ENCODE measurements around the gene EPHB1. TPM values are rescaled to one million over a fixed set of nuclear protein-coding genes. Genes with fewer than 3 reads are reported as not detected.

The EPHB1 gene
- total and polyA plus RNA-seq, 2 experiments from 2014 or later, result 0.43 to 0.81 TPM

DNA sequence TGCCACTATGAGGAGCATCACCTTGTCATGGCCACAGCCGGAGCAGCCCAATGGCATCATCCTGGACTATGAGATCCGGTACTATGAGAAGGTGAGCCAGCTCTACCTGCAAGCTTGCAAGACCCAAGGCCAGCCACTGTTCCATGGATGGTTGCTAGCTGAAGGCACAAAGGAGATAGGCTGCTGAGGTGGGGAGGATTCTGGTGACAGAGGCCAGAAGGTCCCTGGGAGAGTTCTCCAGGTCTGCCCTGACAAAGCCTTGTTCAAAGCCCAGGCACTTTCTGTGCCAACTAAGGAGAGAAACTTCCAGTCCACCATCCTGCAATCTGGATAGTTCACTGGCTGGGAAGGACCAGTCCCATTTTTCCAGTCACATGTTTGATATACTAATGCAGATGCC is 359.1 kb downstream of the EPHB1 start:
- no peaks in the 10 kb centered on the region for H3K9me2 ChIP-seq (ENCODE audit: insufficient read depth)
- H3K9me3 ChIP-seq (ENCODE audit: low read depth), result no peaks in the 10 kb centered on the region
- H2AFZ ChIP-seq, result no peak overlapping the region
- no peak overlapping the region for H3K9ac ChIP-seq
- no peaks in the 10 kb centered on the region for H3K36me3 ChIP-seq (ENCODE audit: low read depth)
- no peaks in the 10 kb centered on the region for H3K4me1 ChIP-seq (ENCODE audit: insufficient read depth)
- H3K4me3 ChIP-seq, result no peak overlapping the region
- in situ Hi-C loops (cut with MboI), result no loop called here
- TF ChIP-seq EZH2 (IDR thresholded peaks at IDR 0.05; ENCODE audit: insufficient read depth, poor library complexity, severe bottlenecking), result no peak
- TF ChIP-seq EZH2phosphoT487 (IDR thresholded peaks at IDR 0.05; ENCODE audit: insufficient read depth, low read depth), result no peak
- DNase-seq, result no peak
- H3F3A ChIP-seq (ENCODE audit: insufficient read depth), result no peaks in the 10 kb centered on the region
- no peaks in the 10 kb centered on the region for H3K79me2 ChIP-seq (ENCODE audit: insufficient read depth)
- WGBS, 2 experiments (ENCODE audit: low coverage in 1 of 2, low lambda C conversion rate in 2 of 2, missing lambda C conversion rate in 2 of 2), result 83 to 90% methylated on average over 2 of the region's 2 CpGs
- no peaks in the 10 kb centered on the region for H4K20me1 ChIP-seq (ENCODE audit: insufficient read depth)
- no peak overlapping the region for H3K27ac ChIP-seq
- H3K4me2 ChIP-seq (ENCODE audit: unreplicated experiment), result no peak overlapping the region
- H3K27me3 ChIP-seq (replicated peaks; ENCODE audit: insufficient read depth), result no peaks in the 10 kb centered on the region

DNA sequence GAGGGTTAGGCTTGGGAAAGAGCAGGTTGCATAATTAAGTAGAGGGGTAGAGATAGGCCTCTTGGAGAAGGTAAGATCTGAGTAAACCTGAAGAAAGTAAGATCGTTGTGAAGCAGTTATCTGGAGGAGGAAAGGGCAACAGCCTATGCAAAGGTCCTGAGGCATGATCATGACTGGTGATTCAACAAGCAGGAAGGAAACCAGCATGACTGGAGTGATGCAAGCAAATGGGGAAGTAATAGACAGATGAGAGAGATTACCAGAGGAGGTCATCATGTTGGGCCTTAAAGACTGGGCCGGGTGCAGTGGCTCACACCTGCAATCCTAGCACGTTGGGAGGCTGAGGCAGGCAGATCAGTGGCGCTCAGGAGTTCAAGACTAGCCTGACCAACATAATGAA is 360.2 kb downstream of the EPHB1 start:
- WGBS, 2 experiments (ENCODE audit: low coverage in 1 of 2, low lambda C conversion rate in 2 of 2, missing lambda C conversion rate in 2 of 2), result 72 to 85% methylated on average over 4 of the region's 4 CpGs

DNA sequence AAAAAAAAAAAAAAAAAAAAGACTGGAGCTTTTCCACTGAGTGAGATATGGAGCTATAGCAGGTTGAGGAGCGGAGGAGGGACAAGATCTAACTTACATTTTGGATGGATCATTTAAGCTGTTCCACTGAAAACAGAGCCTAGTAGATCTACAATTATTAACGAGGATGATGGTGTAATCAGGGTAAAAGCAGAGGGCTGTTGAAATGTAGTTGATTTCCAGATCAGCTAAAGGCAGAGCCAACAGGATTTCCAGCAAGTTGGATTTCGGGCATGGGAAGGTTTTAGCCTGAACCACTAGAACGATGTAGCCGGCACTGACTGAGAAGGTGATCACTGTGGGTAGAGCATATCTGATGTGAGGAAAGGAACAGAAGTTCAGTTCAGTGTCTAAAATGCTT is 360.7 kb downstream of the EPHB1 start:
- DNase-seq, result no peak
- Histone ChIP-seq H3K9me3 (ENCODE audit: low read depth) (no peaks in the 10 kb centered on the region), H3K4me2 (ENCODE audit: unreplicated experiment) (no peak overlapping the region), H3K9ac (no peak overlapping the region), H3K36me3 (ENCODE audit: low read depth) (no peaks in the 10 kb centered on the region), H3K4me1 (ENCODE audit: insufficient read depth) (no peaks in the 10 kb centered on the region), H3K9me2 (ENCODE audit: insufficient read depth) (no peaks in the 10 kb centered on the region), H3F3A (ENCODE audit: insufficient read depth) (no peaks in the 10 kb centered on the region), H4K20me1 (ENCODE audit: insufficient read depth) (no peaks in the 10 kb centered on the region), H3K79me2 (ENCODE audit: insufficient read depth) (no peaks in the 10 kb centered on the region), H2AFZ (no peak overlapping the region), H3K4me3 (no peak overlapping the region), H3K27ac (no peak overlapping the region), H3K27me3 (replicated peaks; ENCODE audit: insufficient read depth) (no peaks in the 10 kb centered on the region)
- in situ Hi-C loops (cut with MboI), result no loop called here
- TF ChIP-seq EZH2 (IDR thresholded peaks at IDR 0.05; ENCODE audit: insufficient read depth, poor library complexity, severe bottlenecking) (no peak), EZH2phosphoT487 (IDR thresholded peaks at IDR 0.05; ENCODE audit: insufficient read depth, low read depth) (no peak)
- WGBS, 2 experiments (ENCODE audit: low coverage in 1 of 2, low lambda C conversion rate in 2 of 2, missing lambda C conversion rate in 2 of 2), result 78 to 82% methylated on average over 5 of the region's 5 CpGs

More for the DNA sequence above, 360.2 kb downstream of the EPHB1 start:
- no peaks in the 10 kb centered on the region for H3K9me3 ChIP-seq (ENCODE audit: low read depth)
- H4K20me1 ChIP-seq (ENCODE audit: insufficient read depth), result no peaks in the 10 kb centered on the region
- no peaks in the 10 kb centered on the region for H3K4me1 ChIP-seq (ENCODE audit: insufficient read depth)
- DNase-seq, result no peak
- no peak overlapping the region for H3K9ac ChIP-seq
- no peak overlapping the region for H3K4me2 ChIP-seq (ENCODE audit: unreplicated experiment)
- no peak overlapping the region for H2AFZ ChIP-seq
- in situ Hi-C loops (cut with MboI), result no loop called here
- H3K27me3 ChIP-seq (replicated peaks; ENCODE audit: insufficient read depth), result no peaks in the 10 kb centered on the region
- H3K27ac ChIP-seq, result no peak overlapping the region
- H3K79me2 ChIP-seq (ENCODE audit: insufficient read depth), result no peaks in the 10 kb centered on the region
- H3K36me3 ChIP-seq (ENCODE audit: low read depth), result no peaks in the 10 kb centered on the region
- H3K4me3 ChIP-seq, result no peak overlapping the region
- no peaks in the 10 kb centered on the region for H3K9me2 ChIP-seq (ENCODE audit: insufficient read depth)
- no peaks in the 10 kb centered on the region for H3F3A ChIP-seq (ENCODE audit: insufficient read depth)
- TF ChIP-seq EZH2phosphoT487 (IDR thresholded peaks at IDR 0.05; ENCODE audit: insufficient read depth, low read depth) (no peak), EZH2 (IDR thresholded peaks at IDR 0.05; ENCODE audit: insufficient read depth, poor library complexity, severe bottlenecking) (no peak)

DNA sequence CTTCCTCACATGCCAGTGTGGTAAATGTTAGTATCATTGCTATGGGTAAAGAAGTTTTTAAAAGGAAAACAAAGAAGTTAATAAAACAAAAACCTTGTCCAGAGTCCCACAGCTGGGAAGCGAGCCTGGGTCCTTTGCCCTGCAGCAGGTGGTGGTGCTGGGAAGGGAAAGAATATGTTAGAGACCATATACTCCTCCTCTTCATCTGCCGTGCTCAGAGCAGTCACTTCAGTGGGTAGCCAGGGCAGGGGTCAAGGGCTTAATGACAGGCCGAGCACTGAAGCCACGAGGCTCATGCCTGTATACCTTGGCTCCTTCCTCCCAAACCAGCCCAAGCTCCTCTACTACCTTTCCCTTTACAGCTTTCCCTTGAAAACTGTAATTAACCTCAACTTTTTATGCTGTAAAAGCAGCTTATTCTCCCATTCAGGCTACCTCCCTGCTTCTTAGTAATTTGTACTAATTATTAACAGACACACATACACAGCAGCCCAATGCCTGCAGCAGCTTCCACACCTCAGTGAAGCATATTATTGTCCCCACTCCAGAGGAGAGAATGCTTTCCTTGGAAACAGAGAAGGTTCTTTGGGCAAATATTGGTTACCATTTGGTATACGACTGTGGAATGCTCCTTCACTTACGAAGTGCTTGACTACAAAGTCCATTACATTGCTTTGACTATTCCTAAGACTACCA is 362.1 kb downstream of the EPHB1 start:
- H4K20me1 ChIP-seq (ENCODE audit: insufficient read depth), result no peaks in the 10 kb centered on the region
- H3F3A ChIP-seq (ENCODE audit: insufficient read depth), result no peaks in the 10 kb centered on the region
- no peak overlapping the region for H3K27ac ChIP-seq
- no peak overlapping the region for H3K4me2 ChIP-seq (ENCODE audit: unreplicated experiment)
- no peaks in the 10 kb centered on the region for H3K79me2 ChIP-seq (ENCODE audit: insufficient read depth)
- H2AFZ ChIP-seq, result no peak overlapping the region
- in situ Hi-C loops (cut with MboI), result no loop called here
- no peaks in the 10 kb centered on the region for H3K9me2 ChIP-seq (ENCODE audit: insufficient read depth)
- no peaks in the 10 kb centered on the region for H3K36me3 ChIP-seq (ENCODE audit: low read depth)
- no peak for DNase-seq
- H3K27me3 ChIP-seq (replicated peaks; ENCODE audit: insufficient read depth), result no peaks in the 10 kb centered on the region
- 56 to 57% methylated on average over 6 of the region's 6 CpGs for WGBS, 2 experiments (ENCODE audit: low coverage in 1 of 2, low lambda C conversion rate in 2 of 2, missing lambda C conversion rate in 2 of 2)
- no peaks in the 10 kb centered on the region for H3K4me1 ChIP-seq (ENCODE audit: insufficient read depth)
- H3K4me3 ChIP-seq, result no peak overlapping the region
- no peak overlapping the region for H3K9ac ChIP-seq
- no peaks in the 10 kb centered on the region for H3K9me3 ChIP-seq (ENCODE audit: low read depth)
- no peak for TF ChIP-seq EZH2 (IDR thresholded peaks at IDR 0.05; ENCODE audit: insufficient read depth, poor library complexity, severe bottlenecking)
- no peak for TF ChIP-seq EZH2phosphoT487 (IDR thresholded peaks at IDR 0.05; ENCODE audit: insufficient read depth, low read depth)
